Measurements from ENCODE around the gene CEMP1.
"Not testable (repeated sequence)": the region's sequence is repeated elsewhere in the genome, so short reads cannot be mapped to it uniquely, and the experiment has no call there.

GRCh38 chr16:2577044-2577443 is 45.8 kb upstream of the CEMP1 start:
- TF ChIP-seq, protein P1, sequence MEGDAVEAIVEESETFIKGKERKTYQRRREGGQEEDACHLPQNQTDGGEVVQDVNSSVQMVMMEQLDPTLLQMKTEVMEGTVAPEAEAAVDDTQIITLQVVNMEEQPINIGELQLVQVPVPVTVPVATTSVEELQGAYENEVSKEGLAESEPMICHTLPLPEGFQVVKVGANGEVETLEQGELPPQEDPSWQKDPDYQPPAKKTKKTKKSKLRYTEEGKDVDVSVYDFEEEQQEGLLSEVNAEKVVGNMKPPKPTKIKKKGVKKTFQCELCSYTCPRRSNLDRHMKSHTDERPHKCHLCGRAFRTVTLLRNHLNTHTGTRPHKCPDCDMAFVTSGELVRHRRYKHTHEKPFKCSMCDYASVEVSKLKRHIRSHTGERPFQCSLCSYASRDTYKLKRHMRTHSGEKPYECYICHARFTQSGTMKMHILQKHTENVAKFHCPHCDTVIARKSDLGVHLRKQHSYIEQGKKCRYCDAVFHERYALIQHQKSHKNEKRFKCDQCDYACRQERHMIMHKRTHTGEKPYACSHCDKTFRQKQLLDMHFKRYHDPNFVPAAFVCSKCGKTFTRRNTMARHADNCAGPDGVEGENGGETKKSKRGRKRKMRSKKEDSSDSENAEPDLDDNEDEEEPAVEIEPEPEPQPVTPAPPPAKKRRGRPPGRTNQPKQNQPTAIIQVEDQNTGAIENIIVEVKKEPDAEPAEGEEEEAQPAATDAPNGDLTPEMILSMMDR (IDR thresholded peaks at IDR 0.05) = not testable (repeated sequence)
- TF ChIP-seq POLR2A (IDR thresholded peaks at IDR 0.05) = not testable (repeated sequence)

Data from body of pancreas (tissue), 4 donors.